H1 (cell line): Measurements from ENCODE around the gene SFN. TPM values are rescaled to one million over a fixed set of nuclear protein-coding genes. Genes with fewer than 3 reads are reported as not detected.

Experiments
- NRF1 ChIP-seq: IDR thresholded peaks from 2 replicates; pipeline ENCODE4 v1.6.1; 2011; ENCODE audit warnings: mild to moderate bottlenecking, low read depth, low read length, improper control_type of control experiment
- POLR2AphosphoS5 ChIP-seq: IDR thresholded peaks from 2 replicates; pipeline ENCODE4 v1.6.1; 2011; ENCODE audit warnings: low read depth, low read length
- SIN3A ChIP-seq, 2 experiments: IDR thresholded peaks in 1 of 2; conservative IDR thresholded peaks in 1 of 2; 2 replicates each; pipeline ENCODE4 v1.6.1; 2011 to 2012; ENCODE audit warnings: low read length in 2 of 2, improper control_type of control experiment in 1 of 2, low read depth in 1 of 2, mild to moderate bottlenecking in 1 of 2
- TEAD4 ChIP-seq: IDR thresholded peaks from 2 replicates; pipeline ENCODE4 v1.6.1; 2012; ENCODE audit warnings: low read depth, low read length, inconsistent platforms, mixed read lengths
- polyA plus RNA-seq, 7 experiments: library from polyadenylated mRNA; depleted of rRNA in 3 of 7; stranded (reverse) in 5 of 7; unstranded in 2 of 7; fragments of >200 nt in 5 of 7; fragments of 200-250 nt in 2 of 7; gene quantifications; 1 replicate in 5 of 7; 2 replicates in 1 of 7; 4 replicates in 1 of 7; pipeline versions ENCODE4 v1.2.1 to v1.2.3, GENCODE V29; 2011 to 2013; ENCODE audit warnings: missing spikeins in 2 of 7, mixed read lengths in 2 of 7
- total RNA-seq: library from RNA; stranded (reverse); fragmentation: NEBNext Ultra II Directional; extraction: Animal tissue kit (Norgen Biotek cat#: 25700); gene quantifications from 2 replicates; pipeline ENCODE4 v1.2.1, GENCODE V29; 2021
- TF ChIP-seq, protein P1 (sequence below), 3 experiments: IDR thresholded peaks; 1 replicate in 2 of 3; 2 replicates in 1 of 3; pipeline versions ENCODE4 v1.5.1 to v1.6.1; 2011; ENCODE audit warnings: low read length in 3 of 3, mild to moderate bottlenecking in 3 of 3, inconsistent platforms in 2 of 3, low read depth in 1 of 3, moderate library complexity in 1 of 3; ENCODE audit not compliant: insufficient read depth in 1 of 3; ENCODE audit errors: control extremely low read depth in 1 of 3
- TF ChIP-seq, protein P2 (sequence below): fragments of 300-600 bp; sonication (generic); IDR thresholded peaks from 2 replicates; pipeline ENCODE4 v1.7.1; 2012; ENCODE audit warnings: low read length, moderate library complexity, mild to moderate bottlenecking, inconsistent platforms; ENCODE audit not compliant: insufficient replicate concordance

SFN gene
- total and polyA plus RNA-seq, 2 of the 8 experiments (the other 6 are each of a cell fraction or from before 2014, with no cell fraction given), result 3.3 to 3.9 TPM

DNA sequence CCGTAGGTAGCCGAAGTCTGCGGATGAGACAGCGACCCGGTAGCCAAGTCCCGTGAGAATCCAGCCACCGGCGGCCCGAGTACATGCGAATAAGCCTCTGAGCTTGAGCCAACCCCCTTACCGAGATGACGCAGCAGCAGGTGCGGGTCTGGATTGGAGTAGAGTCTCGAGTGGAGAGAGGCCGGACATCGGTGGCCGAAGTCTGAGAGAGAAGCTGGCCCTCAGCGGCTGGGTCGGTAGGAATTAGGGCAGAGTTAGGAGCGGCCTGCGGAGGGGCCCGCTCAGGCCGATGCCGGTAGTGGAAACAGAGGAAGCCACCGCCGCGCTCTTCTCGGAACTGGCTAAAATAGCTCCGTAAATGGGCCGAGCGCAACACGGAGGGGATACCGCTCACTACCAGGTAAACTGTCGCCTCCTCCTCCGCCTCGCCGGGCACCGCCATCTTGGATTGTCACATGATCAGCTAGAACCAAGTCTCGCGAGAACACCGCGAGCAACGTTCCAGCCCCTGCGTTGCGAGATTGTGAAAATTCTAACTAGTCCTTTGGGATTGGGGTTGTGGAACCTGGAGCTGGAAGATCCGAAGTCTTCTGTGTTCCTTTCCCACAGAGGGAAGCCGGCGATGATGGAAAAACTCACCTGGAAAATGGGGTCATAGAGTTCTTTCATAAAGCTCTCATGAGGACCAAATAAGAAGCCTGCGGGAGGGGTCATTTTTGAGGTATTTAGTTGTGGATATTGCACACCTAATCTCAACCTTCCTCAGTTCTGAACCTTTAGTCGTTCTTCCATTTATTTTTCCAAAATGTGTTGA is 37.3 kb downstream of the SFN start, which contains the start of gene GPATCH3 (continued):
- TF ChIP-seq, protein P1, sequence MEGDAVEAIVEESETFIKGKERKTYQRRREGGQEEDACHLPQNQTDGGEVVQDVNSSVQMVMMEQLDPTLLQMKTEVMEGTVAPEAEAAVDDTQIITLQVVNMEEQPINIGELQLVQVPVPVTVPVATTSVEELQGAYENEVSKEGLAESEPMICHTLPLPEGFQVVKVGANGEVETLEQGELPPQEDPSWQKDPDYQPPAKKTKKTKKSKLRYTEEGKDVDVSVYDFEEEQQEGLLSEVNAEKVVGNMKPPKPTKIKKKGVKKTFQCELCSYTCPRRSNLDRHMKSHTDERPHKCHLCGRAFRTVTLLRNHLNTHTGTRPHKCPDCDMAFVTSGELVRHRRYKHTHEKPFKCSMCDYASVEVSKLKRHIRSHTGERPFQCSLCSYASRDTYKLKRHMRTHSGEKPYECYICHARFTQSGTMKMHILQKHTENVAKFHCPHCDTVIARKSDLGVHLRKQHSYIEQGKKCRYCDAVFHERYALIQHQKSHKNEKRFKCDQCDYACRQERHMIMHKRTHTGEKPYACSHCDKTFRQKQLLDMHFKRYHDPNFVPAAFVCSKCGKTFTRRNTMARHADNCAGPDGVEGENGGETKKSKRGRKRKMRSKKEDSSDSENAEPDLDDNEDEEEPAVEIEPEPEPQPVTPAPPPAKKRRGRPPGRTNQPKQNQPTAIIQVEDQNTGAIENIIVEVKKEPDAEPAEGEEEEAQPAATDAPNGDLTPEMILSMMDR (IDR thresholded peaks at IDR 0.05; ENCODE audit: control extremely low read depth in 1 of 3, insufficient read depth in 1 of 3, low read depth in 1 of 3, low read length in 3 of 3), result no peak
- TF ChIP-seq POLR2AphosphoS5 (peak; percentile 95), TEAD4 (peak; percentile 30; the same call in 1 of the 2 replicates), SIN3A (conservative IDR thresholded peaks at IDR 0.05 in 1 of 2, IDR thresholded peaks at IDR 0.05 in 1 of 2; ENCODE audit: low read depth in 1 of 2, low read length in 2 of 2) (peak; percentile 96 to 97), NRF1 (no peak)
- TF ChIP-seq, protein P2, sequence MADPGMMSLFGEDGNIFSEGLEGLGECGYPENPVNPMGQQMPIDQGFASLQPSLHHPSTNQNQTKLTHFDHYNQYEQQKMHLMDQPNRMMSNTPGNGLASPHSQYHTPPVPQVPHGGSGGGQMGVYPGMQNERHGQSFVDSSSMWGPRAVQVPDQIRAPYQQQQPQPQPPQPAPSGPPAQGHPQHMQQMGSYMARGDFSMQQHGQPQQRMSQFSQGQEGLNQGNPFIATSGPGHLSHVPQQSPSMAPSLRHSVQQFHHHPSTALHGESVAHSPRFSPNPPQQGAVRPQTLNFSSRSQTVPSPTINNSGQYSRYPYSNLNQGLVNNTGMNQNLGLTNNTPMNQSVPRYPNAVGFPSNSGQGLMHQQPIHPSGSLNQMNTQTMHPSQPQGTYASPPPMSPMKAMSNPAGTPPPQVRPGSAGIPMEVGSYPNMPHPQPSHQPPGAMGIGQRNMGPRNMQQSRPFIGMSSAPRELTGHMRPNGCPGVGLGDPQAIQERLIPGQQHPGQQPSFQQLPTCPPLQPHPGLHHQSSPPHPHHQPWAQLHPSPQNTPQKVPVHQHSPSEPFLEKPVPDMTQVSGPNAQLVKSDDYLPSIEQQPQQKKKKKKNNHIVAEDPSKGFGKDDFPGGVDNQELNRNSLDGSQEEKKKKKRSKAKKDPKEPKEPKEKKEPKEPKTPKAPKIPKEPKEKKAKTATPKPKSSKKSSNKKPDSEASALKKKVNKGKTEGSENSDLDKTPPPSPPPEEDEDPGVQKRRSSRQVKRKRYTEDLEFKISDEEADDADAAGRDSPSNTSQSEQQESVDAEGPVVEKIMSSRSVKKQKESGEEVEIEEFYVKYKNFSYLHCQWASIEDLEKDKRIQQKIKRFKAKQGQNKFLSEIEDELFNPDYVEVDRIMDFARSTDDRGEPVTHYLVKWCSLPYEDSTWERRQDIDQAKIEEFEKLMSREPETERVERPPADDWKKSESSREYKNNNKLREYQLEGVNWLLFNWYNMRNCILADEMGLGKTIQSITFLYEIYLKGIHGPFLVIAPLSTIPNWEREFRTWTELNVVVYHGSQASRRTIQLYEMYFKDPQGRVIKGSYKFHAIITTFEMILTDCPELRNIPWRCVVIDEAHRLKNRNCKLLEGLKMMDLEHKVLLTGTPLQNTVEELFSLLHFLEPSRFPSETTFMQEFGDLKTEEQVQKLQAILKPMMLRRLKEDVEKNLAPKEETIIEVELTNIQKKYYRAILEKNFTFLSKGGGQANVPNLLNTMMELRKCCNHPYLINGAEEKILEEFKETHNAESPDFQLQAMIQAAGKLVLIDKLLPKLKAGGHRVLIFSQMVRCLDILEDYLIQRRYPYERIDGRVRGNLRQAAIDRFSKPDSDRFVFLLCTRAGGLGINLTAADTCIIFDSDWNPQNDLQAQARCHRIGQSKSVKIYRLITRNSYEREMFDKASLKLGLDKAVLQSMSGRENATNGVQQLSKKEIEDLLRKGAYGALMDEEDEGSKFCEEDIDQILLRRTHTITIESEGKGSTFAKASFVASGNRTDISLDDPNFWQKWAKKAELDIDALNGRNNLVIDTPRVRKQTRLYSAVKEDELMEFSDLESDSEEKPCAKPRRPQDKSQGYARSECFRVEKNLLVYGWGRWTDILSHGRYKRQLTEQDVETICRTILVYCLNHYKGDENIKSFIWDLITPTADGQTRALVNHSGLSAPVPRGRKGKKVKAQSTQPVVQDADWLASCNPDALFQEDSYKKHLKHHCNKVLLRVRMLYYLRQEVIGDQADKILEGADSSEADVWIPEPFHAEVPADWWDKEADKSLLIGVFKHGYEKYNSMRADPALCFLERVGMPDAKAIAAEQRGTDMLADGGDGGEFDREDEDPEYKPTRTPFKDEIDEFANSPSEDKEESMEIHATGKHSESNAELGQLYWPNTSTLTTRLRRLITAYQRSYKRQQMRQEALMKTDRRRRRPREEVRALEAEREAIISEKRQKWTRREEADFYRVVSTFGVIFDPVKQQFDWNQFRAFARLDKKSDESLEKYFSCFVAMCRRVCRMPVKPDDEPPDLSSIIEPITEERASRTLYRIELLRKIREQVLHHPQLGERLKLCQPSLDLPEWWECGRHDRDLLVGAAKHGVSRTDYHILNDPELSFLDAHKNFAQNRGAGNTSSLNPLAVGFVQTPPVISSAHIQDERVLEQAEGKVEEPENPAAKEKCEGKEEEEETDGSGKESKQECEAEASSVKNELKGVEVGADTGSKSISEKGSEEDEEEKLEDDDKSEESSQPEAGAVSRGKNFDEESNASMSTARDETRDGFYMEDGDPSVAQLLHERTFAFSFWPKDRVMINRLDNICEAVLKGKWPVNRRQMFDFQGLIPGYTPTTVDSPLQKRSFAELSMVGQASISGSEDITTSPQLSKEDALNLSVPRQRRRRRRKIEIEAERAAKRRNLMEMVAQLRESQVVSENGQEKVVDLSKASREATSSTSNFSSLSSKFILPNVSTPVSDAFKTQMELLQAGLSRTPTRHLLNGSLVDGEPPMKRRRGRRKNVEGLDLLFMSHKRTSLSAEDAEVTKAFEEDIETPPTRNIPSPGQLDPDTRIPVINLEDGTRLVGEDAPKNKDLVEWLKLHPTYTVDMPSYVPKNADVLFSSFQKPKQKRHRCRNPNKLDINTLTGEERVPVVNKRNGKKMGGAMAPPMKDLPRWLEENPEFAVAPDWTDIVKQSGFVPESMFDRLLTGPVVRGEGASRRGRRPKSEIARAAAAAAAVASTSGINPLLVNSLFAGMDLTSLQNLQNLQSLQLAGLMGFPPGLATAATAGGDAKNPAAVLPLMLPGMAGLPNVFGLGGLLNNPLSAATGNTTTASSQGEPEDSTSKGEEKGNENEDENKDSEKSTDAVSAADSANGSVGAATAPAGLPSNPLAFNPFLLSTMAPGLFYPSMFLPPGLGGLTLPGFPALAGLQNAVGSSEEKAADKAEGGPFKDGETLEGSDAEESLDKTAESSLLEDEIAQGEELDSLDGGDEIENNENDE, result no peak
